ENCODE data around the gene BRAF.

BRAF gene

DNA sequence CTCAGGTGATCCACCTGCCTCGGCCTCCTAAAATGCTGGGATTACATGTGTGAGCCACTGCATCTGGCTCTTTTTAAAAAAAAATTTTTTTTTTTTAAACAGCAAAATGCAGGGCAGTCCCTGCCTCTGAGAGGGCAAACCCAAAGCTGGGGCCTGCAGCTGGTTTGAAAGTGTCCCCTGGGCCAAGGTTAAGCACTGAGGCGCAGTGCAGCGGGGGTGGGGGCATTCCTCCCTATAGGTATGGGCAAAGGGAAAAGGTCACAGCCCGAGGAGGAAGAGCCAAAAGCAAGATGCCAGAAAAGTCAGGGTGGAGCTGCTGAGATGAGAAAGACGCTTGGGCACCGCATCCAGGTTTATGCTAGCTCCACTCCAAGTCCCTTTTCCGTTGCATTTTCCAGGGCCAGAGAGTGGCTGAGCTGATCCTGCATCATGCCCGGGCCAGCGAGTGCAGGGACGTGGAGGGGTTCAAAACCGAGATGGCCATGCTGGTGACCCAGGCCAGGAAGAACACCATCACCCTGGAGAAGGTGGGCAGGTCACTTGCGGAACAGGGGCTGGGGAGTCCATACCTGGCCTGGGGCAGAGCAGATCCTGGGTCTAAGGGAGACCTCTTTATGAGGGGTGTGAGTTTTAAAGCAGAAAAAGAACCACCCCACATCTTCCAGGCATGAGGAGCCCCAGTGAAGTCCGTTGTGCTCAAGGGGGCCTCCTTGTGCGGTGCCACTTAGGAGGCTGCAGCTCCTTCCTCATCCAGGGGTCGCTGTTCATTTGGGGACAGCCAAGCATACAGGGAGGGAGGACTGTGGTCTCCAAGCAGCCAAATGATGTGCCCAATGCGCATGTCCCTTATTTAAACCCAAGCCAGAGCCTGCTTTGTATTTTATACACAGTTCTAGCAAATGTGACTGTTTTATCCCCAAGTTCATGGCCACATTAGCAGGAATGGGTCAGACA lies 235.3 kb downstream of the BRAF start:
- TF ChIP-seq, protein P1, sequence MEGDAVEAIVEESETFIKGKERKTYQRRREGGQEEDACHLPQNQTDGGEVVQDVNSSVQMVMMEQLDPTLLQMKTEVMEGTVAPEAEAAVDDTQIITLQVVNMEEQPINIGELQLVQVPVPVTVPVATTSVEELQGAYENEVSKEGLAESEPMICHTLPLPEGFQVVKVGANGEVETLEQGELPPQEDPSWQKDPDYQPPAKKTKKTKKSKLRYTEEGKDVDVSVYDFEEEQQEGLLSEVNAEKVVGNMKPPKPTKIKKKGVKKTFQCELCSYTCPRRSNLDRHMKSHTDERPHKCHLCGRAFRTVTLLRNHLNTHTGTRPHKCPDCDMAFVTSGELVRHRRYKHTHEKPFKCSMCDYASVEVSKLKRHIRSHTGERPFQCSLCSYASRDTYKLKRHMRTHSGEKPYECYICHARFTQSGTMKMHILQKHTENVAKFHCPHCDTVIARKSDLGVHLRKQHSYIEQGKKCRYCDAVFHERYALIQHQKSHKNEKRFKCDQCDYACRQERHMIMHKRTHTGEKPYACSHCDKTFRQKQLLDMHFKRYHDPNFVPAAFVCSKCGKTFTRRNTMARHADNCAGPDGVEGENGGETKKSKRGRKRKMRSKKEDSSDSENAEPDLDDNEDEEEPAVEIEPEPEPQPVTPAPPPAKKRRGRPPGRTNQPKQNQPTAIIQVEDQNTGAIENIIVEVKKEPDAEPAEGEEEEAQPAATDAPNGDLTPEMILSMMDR (IDR thresholded peaks at IDR 0.05; ENCODE audit: insufficient read depth, low read depth, low read length, missing control alignments) = no peak
- no peak for DNase-seq (ENCODE audit: low read depth)
- H3K4me3 ChIP-seq (ENCODE audit: low read depth, low read length) = no peak overlapping the region

DNA sequence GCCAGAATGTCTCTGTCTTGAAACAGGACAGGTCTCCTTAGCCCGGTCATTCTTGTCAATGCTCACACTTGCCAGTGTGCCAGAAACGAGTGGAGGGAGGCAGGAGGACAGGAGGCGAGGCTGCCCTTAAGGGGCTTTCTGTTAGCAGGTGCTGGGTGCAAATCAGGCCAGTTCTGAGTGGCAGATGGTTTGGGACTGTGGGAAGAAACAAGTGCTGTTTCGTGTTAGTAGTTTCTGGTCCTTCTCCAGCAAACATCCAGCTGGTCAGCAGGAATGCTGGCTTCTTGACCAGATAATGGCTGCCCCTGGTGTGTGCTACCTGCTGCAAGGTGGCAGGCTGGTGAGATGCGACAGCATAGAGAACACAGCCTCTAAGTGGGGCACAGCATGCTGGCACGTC lies 236.4 kb downstream of the BRAF start:
- TF ChIP-seq, protein P1 (IDR thresholded peaks at IDR 0.05; ENCODE audit: insufficient read depth, low read depth, low read length, missing control alignments) = no peak
- DNase-seq (ENCODE audit: low read depth) = no peak
- H3K4me3 ChIP-seq (ENCODE audit: low read depth, low read length) = no peak overlapping the region

DNA sequence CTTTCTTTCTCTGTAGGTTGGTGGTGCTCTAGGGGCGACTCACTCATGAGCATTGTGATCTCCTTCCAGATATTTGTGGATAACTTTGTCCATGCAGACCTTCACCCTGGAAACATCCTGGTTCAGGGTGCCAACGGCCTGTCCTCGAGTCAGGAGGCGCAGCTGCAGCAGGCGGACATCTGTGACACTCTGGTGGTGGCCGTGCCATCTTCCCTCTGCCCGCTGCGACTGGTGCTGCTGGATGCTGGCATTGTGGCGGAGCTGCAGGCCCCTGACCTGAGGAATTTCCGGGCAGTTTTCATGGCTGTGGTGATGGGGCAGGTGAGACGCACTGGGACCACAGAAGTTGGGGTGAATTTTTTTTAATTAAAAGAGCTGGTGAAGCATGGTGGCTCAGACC lies 237.8 kb downstream of the BRAF start:
- TF ChIP-seq, protein P1 (IDR thresholded peaks at IDR 0.05; ENCODE audit: insufficient read depth, low read depth, low read length, missing control alignments) = no peak
- no peak for DNase-seq (ENCODE audit: low read depth)
- H3K4me3 ChIP-seq (ENCODE audit: low read depth, low read length) = no peak overlapping the region

DNA sequence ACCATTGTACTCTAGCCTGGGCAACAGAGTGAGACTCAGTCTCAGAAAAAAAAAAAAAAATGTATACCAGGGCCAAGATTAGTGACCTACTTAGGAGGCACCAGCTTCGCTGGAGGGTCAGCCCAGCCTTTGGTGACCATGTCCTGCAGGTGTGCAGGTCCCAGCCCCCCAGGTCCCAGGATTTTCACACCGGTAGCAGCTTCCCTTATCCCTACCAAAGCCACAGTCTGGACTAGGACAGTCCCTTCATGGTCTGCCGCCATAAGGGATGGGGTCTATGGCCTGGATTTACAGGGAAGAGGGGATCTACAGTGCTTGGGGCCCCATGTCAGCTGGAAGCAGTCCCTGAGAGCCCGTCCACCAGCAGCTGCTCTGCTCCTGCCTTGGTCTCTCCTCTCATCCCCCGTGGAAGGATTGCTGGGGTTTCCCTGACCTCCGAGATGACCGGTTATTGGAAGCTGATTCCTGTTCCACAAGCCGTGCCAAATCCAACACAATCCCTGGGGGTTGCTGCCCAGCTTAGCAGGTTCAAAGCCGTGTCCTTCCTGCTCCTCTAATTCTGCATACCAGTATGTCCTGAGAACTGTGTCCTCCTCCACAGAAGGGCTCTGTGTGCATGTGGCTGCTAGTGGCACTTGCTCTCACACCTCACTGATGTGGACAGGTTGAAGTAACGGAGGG lies 239.2 kb downstream of the BRAF start:
- TF ChIP-seq, protein P1 (IDR thresholded peaks at IDR 0.05; ENCODE audit: insufficient read depth, low read depth, low read length, missing control alignments) = no peak
- H3K4me3 ChIP-seq (ENCODE audit: low read depth, low read length) = no peak overlapping the region
- DNase-seq (ENCODE audit: low read depth) = no peak

DNA sequence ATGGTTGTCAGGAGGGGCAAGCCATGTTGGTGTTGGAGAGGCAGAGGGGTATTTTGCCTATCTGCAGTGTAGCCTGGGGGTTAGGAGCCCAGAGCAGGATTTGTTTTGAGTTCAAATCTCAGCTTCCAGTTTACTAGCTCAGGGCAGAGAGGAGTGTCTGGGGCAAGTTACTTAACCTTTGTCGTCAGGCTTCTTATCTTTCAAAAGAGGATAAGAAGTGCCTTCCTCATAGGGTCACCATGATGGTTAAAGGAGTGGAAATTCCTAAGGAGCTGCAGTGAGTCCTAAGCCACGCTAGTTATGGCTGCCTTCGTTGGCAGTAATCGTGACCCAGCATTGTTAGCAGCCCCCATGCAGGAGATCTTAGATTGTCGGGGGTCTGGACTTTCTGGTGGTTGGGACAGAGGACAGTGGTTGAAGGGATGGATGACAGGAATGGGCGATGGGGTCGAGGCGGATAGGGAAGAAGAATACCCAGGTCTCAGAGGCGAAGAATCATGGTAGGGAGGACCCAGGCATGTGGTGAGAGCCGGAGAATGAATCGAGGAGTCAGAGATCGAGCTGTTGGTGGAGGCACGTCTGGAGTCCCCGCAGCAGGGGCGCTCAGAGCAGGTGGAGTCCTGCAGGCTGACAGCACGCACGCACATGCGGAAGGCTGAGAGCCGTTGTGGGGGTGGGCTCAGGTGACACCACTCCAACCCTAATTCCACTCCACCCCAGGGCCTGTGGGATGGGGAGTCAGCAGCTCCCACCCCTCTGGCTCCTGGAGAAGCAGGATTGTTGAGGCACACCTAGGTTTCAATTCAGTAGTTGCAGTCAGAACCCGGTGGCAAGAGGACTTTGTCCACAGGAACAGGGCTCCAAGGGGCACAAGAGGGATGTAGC lies 240.4 kb downstream of the BRAF start:
- no peak overlapping the region for H3K4me3 ChIP-seq (ENCODE audit: low read depth, low read length)
- no peak for DNase-seq (ENCODE audit: low read depth)
- TF ChIP-seq, protein P1 (IDR thresholded peaks at IDR 0.05; ENCODE audit: insufficient read depth, low read depth, low read length, missing control alignments) = no peak

DNA sequence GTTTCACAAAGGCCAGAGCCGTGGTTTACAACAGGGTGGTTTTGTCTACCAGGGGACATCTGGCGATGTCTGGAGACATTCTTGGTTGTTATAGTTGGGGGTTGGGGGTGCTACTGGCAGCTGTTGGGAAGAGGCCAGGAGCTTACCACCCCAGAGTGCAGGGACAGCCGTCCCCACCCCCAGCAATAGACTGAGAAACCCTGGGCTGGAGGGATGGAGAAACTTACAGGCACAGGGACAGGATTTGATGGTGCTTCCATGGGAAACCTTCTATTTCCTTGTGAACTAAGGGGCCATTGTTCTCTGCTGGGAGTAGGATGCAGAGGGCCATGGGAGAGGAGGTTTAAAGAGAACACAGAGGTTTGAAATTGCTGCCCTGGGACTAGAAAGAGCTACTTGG lies 241.1 kb downstream of the BRAF start:
- no peak for DNase-seq (ENCODE audit: low read depth)
- TF ChIP-seq, protein P1 (IDR thresholded peaks at IDR 0.05; ENCODE audit: insufficient read depth, low read depth, low read length, missing control alignments) = no peak
- no peak overlapping the region for H3K4me3 ChIP-seq (ENCODE audit: low read depth, low read length)

Data from GM12865 (cell line).